PC-3 (cell line): Measurements from ENCODE around the gene MRPL40.

Experiments used
- EZH2 ChIP-seq: fragments of 300-600 bp; sonication (generic); IDR thresholded peaks from one replicate; pipeline ENCODE4 v1.6.1; 2017; ENCODE audit warnings: antibody characterized with exemption, mild to moderate bottlenecking, low read length; ENCODE audit not compliant: unreplicated experiment
- TF ChIP-seq, protein P1 (sequence below): fragments of 300-600 bp; sonication (generic); conservative IDR thresholded peaks from 2 replicates; pipeline ENCODE4 v1.5.1; 2017; ENCODE audit warnings: antibody characterized with exemption, low read depth, mild to moderate bottlenecking, low read length

- TF ChIP-seq, protein P1, sequence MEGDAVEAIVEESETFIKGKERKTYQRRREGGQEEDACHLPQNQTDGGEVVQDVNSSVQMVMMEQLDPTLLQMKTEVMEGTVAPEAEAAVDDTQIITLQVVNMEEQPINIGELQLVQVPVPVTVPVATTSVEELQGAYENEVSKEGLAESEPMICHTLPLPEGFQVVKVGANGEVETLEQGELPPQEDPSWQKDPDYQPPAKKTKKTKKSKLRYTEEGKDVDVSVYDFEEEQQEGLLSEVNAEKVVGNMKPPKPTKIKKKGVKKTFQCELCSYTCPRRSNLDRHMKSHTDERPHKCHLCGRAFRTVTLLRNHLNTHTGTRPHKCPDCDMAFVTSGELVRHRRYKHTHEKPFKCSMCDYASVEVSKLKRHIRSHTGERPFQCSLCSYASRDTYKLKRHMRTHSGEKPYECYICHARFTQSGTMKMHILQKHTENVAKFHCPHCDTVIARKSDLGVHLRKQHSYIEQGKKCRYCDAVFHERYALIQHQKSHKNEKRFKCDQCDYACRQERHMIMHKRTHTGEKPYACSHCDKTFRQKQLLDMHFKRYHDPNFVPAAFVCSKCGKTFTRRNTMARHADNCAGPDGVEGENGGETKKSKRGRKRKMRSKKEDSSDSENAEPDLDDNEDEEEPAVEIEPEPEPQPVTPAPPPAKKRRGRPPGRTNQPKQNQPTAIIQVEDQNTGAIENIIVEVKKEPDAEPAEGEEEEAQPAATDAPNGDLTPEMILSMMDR: no peak
- no peak for TF ChIP-seq EZH2
Observed at GRCh38 chr22:19385221-19385906, 47.0 kb upstream of the MRPL40 start.
